ENCODE data around the gene XRCC5. TPM values are rescaled to one million over a fixed set of nuclear protein-coding genes. Genes with fewer than 3 reads are reported as not detected.

The XRCC5 gene
- total RNA-seq, 1 experiment from 2014 or later = 618 TPM

- H3K36me3 Mint-ChIP-seq (ENCODE audit: insufficient read depth in 1 of 3, low read depth in 3 of 3) = no peaks in the 10 kb centered on the region
- no peak for DNase-seq
- H3K27ac Mint-ChIP-seq = no peak overlapping the region
- no peak for TF ChIP-seq CTCF (conservative IDR thresholded peaks at IDR 0.05)
- H3K27me3 Mint-ChIP-seq (ENCODE audit: low read depth) = no peaks in the 10 kb centered on the region
- no peak overlapping the region for H3K27ac ChIP-seq (ENCODE audit: insufficient read length, low read depth, low read length)
- no peaks in the 10 kb centered on the region for H3K79me1 ChIP-seq (ENCODE audit: insufficient read depth, low read depth, low read length, poor library complexity, severe bottlenecking)
- H2BK120ac ChIP-seq (ENCODE audit: low read depth, low read length, poor library complexity, severe bottlenecking) = no peak overlapping the region
- H3T11ph ChIP-seq (ENCODE audit: low read length) = no peak overlapping the region
- H3K23ac ChIP-seq (ENCODE audit: insufficient read length, low read depth, low read length) = no peak overlapping the region
- H3K79me2 ChIP-seq (ENCODE audit: insufficient read depth, low read length) = no peaks in the 10 kb centered on the region
- H2BK12ac ChIP-seq (ENCODE audit: insufficient read length, low read depth, low read length) = no peak overlapping the region
- H3K4me1 ChIP-seq (ENCODE audit: insufficient read depth, low read length) = no peaks in the 10 kb centered on the region
- H4K8ac ChIP-seq (replicated peaks; ENCODE audit: insufficient read length, low read depth, low read length) = no peak overlapping the region
- H4K5ac ChIP-seq (ENCODE audit: insufficient read length, low read depth, low read length) = no peak overlapping the region
- no peaks in the 10 kb centered on the region for H3K9me3 ChIP-seq (ENCODE audit: control insufficient read depth, low read depth, low read length)
- no peak overlapping the region for H3K4ac ChIP-seq (ENCODE audit: low read depth, low read length)
- no peaks in the 10 kb centered on the region for H4K20me1 ChIP-seq (ENCODE audit: control insufficient read depth, insufficient read depth, insufficient read length)
- no peak overlapping the region for H2BK15ac ChIP-seq (ENCODE audit: low read depth, low read length)
- H2AK5ac ChIP-seq (ENCODE audit: insufficient read length, low read length) = no peak overlapping the region
- no peak overlapping the region for H2BK20ac ChIP-seq (ENCODE audit: low read depth, low read length, poor library complexity, severe bottlenecking)
- H3K56ac ChIP-seq (ENCODE audit: insufficient read length, low read depth, low read length) = no peak overlapping the region
- WGBS (ENCODE audit: extremely low coverage, insufficient read length, low lambda C conversion rate) = no CpG with 5 or more reads among the region's 1 CpG
- no peak overlapping the region for H3K4me3 Mint-ChIP-seq
- H3K18ac ChIP-seq (ENCODE audit: insufficient read length, low read depth, low read length) = no peak overlapping the region
- no peak overlapping the region for H3K9ac ChIP-seq (ENCODE audit: extremely low read depth, insufficient read length, low read length)
- H3K27me3 ChIP-seq (ENCODE audit: insufficient read depth, low read length) = no peaks in the 10 kb centered on the region
- H3K4me2 ChIP-seq (ENCODE audit: insufficient read depth, insufficient read length, low read length) = no peak overlapping the region
- no peaks in the 10 kb centered on the region for H3K9me3 Mint-ChIP-seq
- no peak overlapping the region for H4K91ac ChIP-seq (ENCODE audit: insufficient read length, low read depth, low read length)
- H3K14ac ChIP-seq (ENCODE audit: insufficient read depth, low read length) = no peak overlapping the region
- no peak overlapping the region for H2BK5ac ChIP-seq (ENCODE audit: insufficient read length, low read length)
- H3K23me2 ChIP-seq (ENCODE audit: insufficient read length, low read depth, low read length, poor library complexity, severe bottlenecking) = no peaks in the 10 kb centered on the region
- no peak overlapping the region for H2AFZ ChIP-seq (ENCODE audit: low read length)
- H3K4me1 Mint-ChIP-seq = no peaks in the 10 kb centered on the region; a peak in 1 of 4 replicates
These were observed 112.7 kb downstream of the XRCC5 start for GRCh38 chr2:216221811-216222210.
